Lower leg skin (tissue), 4 donors: ENCODE data around the gene ELAC2. TPM values are rescaled to one million over a fixed set of nuclear protein-coding genes. Genes with fewer than 3 reads are reported as not detected.

Source experiments
- DNase-seq, 2 donors: peaks; one replicate each; pipeline ENCODE4 v3.0.0-alpha.2; 2019; ENCODE audit warnings: low spot score in 2 of 2
- H3K4me3 ChIP-seq: fragments of 200-600 bp; sonication (generic); 2 replicates; pipeline ENCODE4 v1.5.1; 2017; ENCODE audit warnings: mild to moderate bottlenecking, low read depth; ENCODE audit not compliant: poor library complexity, severe bottlenecking
- POLR2A ChIP-seq, 2 donors: fragments of 450-650 bp; IDR thresholded peaks; one replicate each; pipeline ENCODE4 v1.6.1; 2016 to 2017; ENCODE audit warnings: antibody characterized with exemption in 2 of 2, mild to moderate bottlenecking in 1 of 2, moderate library complexity in 1 of 2
- WGBS, 2 donors: methylation state at CpG; one replicate each; pipeline ENCODE4 v1.1.5; 2018; 5-methylcytosine and 5-hydroxymethylcytosine counted together
- intact Hi-C: fragments of 100-400 bp; cut with DNase I; formaldehyde crosslinking; loops from one replicate; pipeline ENCODE4 v1.15.0; 2023; ENCODE audit warnings: low total_unique reads
- total RNA-seq, 4 donors: library from RNA; depleted of rRNA; stranded (reverse); fragments of >200 nt; gene quantifications; one replicate each; pipeline ENCODE4 v1.1.0, GENCODE V29; 2016
- TF ChIP-seq, protein P1 (sequence below), 3 donors: fragments of 450-650 bp; IDR thresholded peaks; one replicate each; pipeline ENCODE4 v1.5.1; 2016; ENCODE audit warnings: antibody characterized with exemption in 3 of 3, mild to moderate bottlenecking in 3 of 3, moderate library complexity in 2 of 3

Gene ELAC2
- total RNA-seq, 4 donors from 2014 or later = 44.3 to 107 (median 62.0) TPM

- H3K4me3 ChIP-seq = no peak overlapping the region
- no peak for DNase-seq
- TF ChIP-seq, protein P1, sequence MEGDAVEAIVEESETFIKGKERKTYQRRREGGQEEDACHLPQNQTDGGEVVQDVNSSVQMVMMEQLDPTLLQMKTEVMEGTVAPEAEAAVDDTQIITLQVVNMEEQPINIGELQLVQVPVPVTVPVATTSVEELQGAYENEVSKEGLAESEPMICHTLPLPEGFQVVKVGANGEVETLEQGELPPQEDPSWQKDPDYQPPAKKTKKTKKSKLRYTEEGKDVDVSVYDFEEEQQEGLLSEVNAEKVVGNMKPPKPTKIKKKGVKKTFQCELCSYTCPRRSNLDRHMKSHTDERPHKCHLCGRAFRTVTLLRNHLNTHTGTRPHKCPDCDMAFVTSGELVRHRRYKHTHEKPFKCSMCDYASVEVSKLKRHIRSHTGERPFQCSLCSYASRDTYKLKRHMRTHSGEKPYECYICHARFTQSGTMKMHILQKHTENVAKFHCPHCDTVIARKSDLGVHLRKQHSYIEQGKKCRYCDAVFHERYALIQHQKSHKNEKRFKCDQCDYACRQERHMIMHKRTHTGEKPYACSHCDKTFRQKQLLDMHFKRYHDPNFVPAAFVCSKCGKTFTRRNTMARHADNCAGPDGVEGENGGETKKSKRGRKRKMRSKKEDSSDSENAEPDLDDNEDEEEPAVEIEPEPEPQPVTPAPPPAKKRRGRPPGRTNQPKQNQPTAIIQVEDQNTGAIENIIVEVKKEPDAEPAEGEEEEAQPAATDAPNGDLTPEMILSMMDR (IDR thresholded peaks at IDR 0.05) = no peak
- no peak for TF ChIP-seq POLR2A (IDR thresholded peaks at IDR 0.05)
- WGBS, 2 donors = 88 to 93% methylated on average over 5 of the region's 5 CpGs
- intact Hi-C loops = no loop called here
These were observed 51.4 kb downstream of the ELAC2 start for GRCh38 chr17:12966413-12966812.

- H3K4me3 ChIP-seq = no peak overlapping the region
- intact Hi-C loops = no loop called here
- TF ChIP-seq, protein P1 (IDR thresholded peaks at IDR 0.05) = no peak
- TF ChIP-seq POLR2A (IDR thresholded peaks at IDR 0.05) = no peak
- DNase-seq = no peak
- WGBS, 2 donors = 93 to 95% methylated on average over 3 of the region's 3 CpGs
These were observed 51.8 kb downstream of the ELAC2 start for GRCh38 chr17:12965988-12966387.

DNA sequence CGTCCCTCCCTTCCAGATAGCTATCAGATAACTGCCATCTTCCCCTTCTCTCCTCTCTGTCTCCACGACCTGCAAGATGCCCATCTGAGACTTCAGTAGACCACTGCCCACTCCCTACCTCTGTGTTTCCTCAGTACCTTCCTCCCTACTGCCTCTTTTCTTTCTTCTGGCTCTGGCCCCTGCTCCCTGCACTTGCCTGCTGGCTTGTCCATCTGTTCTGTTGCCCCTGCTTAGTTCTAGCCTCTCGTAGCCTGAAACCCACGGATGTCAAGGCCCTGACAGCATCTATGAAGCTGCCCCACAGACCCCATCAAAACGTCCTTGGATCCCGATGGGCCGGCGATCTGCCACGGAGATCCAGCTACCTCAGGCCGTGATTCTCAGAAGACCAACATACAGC, 53.0 kb downstream of the ELAC2 start:
- no peak for DNase-seq
- intact Hi-C loops = no loop called here
- TF ChIP-seq, protein P1 (IDR thresholded peaks at IDR 0.05) = no peak
- TF ChIP-seq POLR2A (IDR thresholded peaks at IDR 0.05) = no peak
- H3K4me3 ChIP-seq = no peak overlapping the region
- WGBS, 2 donors = 89 to 90% methylated on average over 10 of the region's 10 CpGs

GRCh38 chr17:12964162-12964561, 53.7 kb downstream of the ELAC2 start:
- 92 to 96% methylated on average over 5 of the region's 5 CpGs for WGBS, 2 donors
- DNase-seq = no peak
- no peak overlapping the region for H3K4me3 ChIP-seq
- intact Hi-C loops = no loop called here
- TF ChIP-seq, protein P1 (IDR thresholded peaks at IDR 0.05) = no peak
- no peak for TF ChIP-seq POLR2A (IDR thresholded peaks at IDR 0.05)

GRCh38 chr17:12963505-12963904, 54.3 kb downstream of the ELAC2 start:
- H3K4me3 ChIP-seq = no peak overlapping the region
- WGBS, 2 donors = 89 to 96% methylated on average over 7 of the region's 7 CpGs
- intact Hi-C loops = no loop called here
- no peak for DNase-seq
- no peak for TF ChIP-seq POLR2A (IDR thresholded peaks at IDR 0.05)
- TF ChIP-seq, protein P1 (IDR thresholded peaks at IDR 0.05) = no peak

GRCh38 chr17:12961655-12962054, 56.2 kb downstream of the ELAC2 start:
- H3K4me3 ChIP-seq = no peak overlapping the region
- 93 to 96% methylated on average over 4 of the region's 4 CpGs for WGBS, 2 donors
- intact Hi-C loops = no loop called here
- TF ChIP-seq POLR2A (IDR thresholded peaks at IDR 0.05) = no peak
- TF ChIP-seq, protein P1 (IDR thresholded peaks at IDR 0.05) = no peak
- no peak for DNase-seq
